ENCODE data around the gene LRRFIP1. TPM values are rescaled to one million over a fixed set of nuclear protein-coding genes. Genes with fewer than 3 reads are reported as not detected.

LRRFIP1 gene
- total RNA-seq, 1 donor, result 64.3 TPM

DNA sequence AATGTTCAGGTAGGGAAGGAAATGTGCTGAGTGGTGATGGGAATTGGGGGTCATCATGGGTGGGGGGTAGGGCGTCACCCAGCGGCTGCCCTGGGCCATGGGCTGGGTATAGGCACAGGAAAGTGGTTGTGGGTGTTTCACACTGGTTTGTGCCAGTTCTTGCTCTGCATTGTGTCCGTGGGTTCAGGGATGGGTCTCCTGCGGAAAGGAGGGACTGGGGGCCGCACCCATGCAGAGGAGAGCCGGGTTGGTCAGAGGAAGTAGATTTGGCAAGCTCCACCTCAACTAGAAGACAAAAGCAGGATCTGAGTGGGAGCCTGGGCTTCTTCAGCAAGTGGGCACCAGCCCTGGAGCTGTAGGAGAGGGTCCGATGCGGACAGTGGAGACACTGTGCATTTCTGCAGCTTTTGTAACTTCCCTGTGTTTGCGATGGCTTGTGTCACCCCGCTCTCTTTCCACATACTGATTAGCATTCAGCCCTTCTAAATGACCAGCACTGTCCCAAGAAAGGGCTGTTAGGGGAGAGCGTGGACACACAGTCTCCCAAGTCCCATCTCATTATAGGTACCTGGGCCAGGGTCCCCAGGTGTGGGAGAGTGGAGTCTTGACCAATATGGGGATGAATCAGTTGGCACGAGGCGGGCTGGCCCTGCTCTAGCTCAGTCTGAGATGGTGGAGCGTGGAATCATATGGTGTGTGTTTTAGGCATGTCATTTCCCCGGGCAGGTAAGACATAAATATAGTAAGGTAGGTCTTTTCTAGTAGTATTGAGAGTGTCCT is 67.2 kb downstream of the LRRFIP1 start:
- TF ChIP-seq, protein P1, sequence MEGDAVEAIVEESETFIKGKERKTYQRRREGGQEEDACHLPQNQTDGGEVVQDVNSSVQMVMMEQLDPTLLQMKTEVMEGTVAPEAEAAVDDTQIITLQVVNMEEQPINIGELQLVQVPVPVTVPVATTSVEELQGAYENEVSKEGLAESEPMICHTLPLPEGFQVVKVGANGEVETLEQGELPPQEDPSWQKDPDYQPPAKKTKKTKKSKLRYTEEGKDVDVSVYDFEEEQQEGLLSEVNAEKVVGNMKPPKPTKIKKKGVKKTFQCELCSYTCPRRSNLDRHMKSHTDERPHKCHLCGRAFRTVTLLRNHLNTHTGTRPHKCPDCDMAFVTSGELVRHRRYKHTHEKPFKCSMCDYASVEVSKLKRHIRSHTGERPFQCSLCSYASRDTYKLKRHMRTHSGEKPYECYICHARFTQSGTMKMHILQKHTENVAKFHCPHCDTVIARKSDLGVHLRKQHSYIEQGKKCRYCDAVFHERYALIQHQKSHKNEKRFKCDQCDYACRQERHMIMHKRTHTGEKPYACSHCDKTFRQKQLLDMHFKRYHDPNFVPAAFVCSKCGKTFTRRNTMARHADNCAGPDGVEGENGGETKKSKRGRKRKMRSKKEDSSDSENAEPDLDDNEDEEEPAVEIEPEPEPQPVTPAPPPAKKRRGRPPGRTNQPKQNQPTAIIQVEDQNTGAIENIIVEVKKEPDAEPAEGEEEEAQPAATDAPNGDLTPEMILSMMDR (IDR thresholded peaks at IDR 0.05; ENCODE audit: insufficient read depth, low read depth, low read length), result no peak
- peak overlapping the region; percentile 88 for H3K4me3 ChIP-seq (ENCODE audit: low read depth, low read length)

GRCh38 chr2:237695201-237695780 is 67.9 kb downstream of the LRRFIP1 start:
- TF ChIP-seq, protein P1 (IDR thresholded peaks at IDR 0.05; ENCODE audit: insufficient read depth, low read depth, low read length), result no peak
- H3K4me3 ChIP-seq (ENCODE audit: low read depth, low read length), result no peak overlapping the region
- peak; percentile 96 for DNase-seq (ENCODE audit: low read depth)

More for the DNA sequence above, 67.2 kb downstream of the LRRFIP1 start:
- no peak for DNase-seq (ENCODE audit: low read depth)

- no peak overlapping the region for H3K4me3 ChIP-seq (ENCODE audit: low read depth, low read length)
- no peak for DNase-seq (ENCODE audit: low read depth)
- TF ChIP-seq, protein P1 (IDR thresholded peaks at IDR 0.05; ENCODE audit: insufficient read depth, low read depth, low read length), result no peak
Measured at GRCh38 chr2:237696461-237696860, 69.1 kb downstream of the LRRFIP1 start.

DNA sequence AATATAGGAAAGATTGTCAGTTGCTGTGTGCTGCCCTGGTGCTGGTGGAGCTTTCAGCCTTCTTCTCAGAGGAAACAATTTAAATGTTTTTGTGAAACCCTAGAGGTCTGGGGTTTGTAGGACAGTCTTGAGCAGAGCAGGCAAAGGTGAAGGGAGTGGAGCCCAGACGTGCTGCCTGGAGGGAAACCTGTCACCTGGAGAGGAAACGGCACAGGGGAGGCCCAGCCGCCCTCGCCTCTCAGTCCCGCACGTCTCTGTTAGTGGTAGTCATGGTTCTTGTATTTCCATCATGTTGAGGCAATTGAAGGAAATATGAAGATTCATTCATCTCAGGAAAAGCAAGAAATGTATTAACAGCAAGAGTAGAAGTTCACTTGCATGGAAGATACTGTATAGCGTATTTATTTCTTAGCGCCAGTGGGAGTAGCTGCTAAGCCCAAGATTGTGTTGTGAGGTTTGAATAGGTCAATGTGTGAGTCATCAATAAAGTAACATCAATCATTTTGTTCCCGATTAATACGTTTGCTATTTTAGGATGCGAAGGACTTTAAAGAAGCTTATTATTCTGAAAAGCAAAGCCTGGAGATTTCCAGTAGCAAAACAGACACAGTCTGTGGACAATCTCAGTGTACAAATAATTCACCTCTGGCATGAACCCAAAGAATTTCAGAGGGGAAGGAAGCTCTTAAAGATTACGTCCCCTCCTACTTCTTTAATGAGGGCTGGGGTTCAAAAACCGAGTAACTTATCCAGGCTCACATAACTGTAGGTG is 70.4 kb downstream of the LRRFIP1 start:
- no peak overlapping the region for H3K4me3 ChIP-seq (ENCODE audit: low read depth, low read length)
- peak; percentile 73 for DNase-seq (ENCODE audit: low read depth)
- TF ChIP-seq, protein P1 (IDR thresholded peaks at IDR 0.05; ENCODE audit: insufficient read depth, low read depth, low read length), result no peak

- H3K4me3 ChIP-seq (ENCODE audit: low read depth, low read length), result no peak overlapping the region
- no peak for DNase-seq (ENCODE audit: low read depth)
- TF ChIP-seq, protein P1 (IDR thresholded peaks at IDR 0.05; ENCODE audit: insufficient read depth, low read depth, low read length), result no peak
Measured at GRCh38 chr2:237698358-237698694, 70.9 kb downstream of the LRRFIP1 start.

DNA sequence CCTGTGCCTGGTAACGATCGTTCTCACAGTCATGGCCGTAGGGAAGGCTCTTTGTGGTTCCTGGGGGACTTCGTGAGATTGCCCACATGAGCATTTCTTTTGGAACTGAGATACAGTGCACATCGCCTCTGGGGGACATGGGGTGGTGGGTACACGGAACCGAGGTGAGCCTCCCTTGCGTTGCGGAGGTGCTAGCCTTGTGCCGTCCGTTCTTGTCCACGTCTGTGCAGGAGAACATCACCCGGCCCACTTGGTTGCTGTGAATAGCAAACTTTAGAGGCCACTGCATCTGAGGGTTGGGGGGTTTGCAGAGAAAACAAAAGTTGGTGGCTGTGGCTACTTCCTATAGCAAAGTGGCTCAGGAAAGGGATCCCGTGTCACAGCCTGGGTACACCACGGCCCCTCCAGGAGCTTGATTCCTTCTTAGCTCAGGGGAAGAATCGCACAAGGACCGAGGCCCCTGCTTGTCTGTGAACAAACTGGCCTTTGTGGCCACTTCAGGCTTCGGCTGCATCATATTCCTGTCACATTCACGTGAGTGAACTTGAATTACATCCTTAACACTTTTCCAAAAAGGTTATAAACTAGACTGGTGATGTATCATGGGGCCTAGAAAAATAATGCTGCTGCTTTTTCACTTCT is 72.6 kb downstream of the LRRFIP1 start:
- H3K4me3 ChIP-seq (ENCODE audit: low read depth, low read length), result no peak overlapping the region
- no peak for DNase-seq (ENCODE audit: low read depth)
- TF ChIP-seq, protein P1 (IDR thresholded peaks at IDR 0.05; ENCODE audit: insufficient read depth, low read depth, low read length), result no peak
